AG04449 (cell line): Measurements from ENCODE around the gene SRP9.
A peak's percentile ranks its signal among the peaks of the same experiment; 100 is the strongest.

Source experiments
- CTCF ChIA-PET: fragments of 350-600 bp; formaldehyde crosslinking; extraction: SDS; loops from one replicate; lab custom pipeline; 2021; ENCODE audit warnings: antibody characterized with exemption; lab: Yijun Ruan, JAX
- POLR2A ChIA-PET: fragments of 400-600, 350-600 bp; formaldehyde crosslinking; extraction: SDS; loops from one replicate; lab custom pipeline; 2020; ENCODE audit warnings: antibody characterized with exemption, inconsistent platforms; lab: Yijun Ruan, JAX
- DNase-seq: peaks from one replicate; pipeline ENCODE4 v3.0.0-alpha.2; 2010; ENCODE audit warnings: low read depth, low spot score
- H3K4me3 ChIP-seq: 2 replicates; pipeline ENCODE4 v1.5.1; 2011; ENCODE audit warnings: low read depth, mild to moderate bottlenecking, control low read depth, low read length
- CTCF ChIP-seq: IDR thresholded peaks from one replicate; pipeline ENCODE4 v1.5.1; 2011; ENCODE audit warnings: mild to moderate bottlenecking, moderate library complexity, low read length, control low read depth, inconsistent platforms; ENCODE audit not compliant: insufficient read depth; ENCODE audit errors: missing control alignments

SRP9 gene

GRCh38 chr1:225816643-225817538 lies 39.3 kb downstream of the SRP9 start:
- CTCF ChIA-PET = no interaction called here
- no peak for TF ChIP-seq CTCF
- DNase-seq = no peak
- no peak overlapping the region for H3K4me3 ChIP-seq
- POLR2A ChIA-PET = no interaction called here

- ChIA-PET CTCF (interaction anchor here (1.3 to 1.4 kb wide), 2 partner anchors 8 to 343 kb away, joined by 4 to 5 read pairs; partner anchors contain the start of gene EPHX1), POLR2A (no interaction called here)
- no peak for TF ChIP-seq CTCF
- DNase-seq = peak; percentile 53
- H3K4me3 ChIP-seq = no peak overlapping the region
Observed at GRCh38 chr1:225817611-225818061, 40.0 kb downstream of the SRP9 start.

- DNase-seq = no peak
- TF ChIP-seq CTCF = no peak
- CTCF ChIA-PET = interaction anchor here (0.7 to 1.4 kb wide), 5 partner anchors 8 to 344 kb away, joined by 3 to 5 read pairs (median 4); partner anchors contain the start of gene EPHX1
- POLR2A ChIA-PET = interaction anchor here (0.7 kb wide), 1 partner anchor 12 kb away, joined by 5 read pairs; no protein-coding TSS in a partner anchor
- no peak overlapping the region for H3K4me3 ChIP-seq
Observed at GRCh38 chr1:225818229-225818628, 40.6 kb downstream of the SRP9 start.

GRCh38 chr1:225819346-225820192 lies 41.9 kb downstream of the SRP9 start:
- no peak for TF ChIP-seq CTCF
- DNase-seq = no peak
- ChIA-PET POLR2A (no interaction called here), CTCF (no interaction called here)
- no peak overlapping the region for H3K4me3 ChIP-seq

GRCh38 chr1:225820522-225821120 lies 43.0 kb downstream of the SRP9 start:
- CTCF ChIA-PET = no interaction called here
- POLR2A ChIA-PET = no interaction called here
- no peak for DNase-seq
- no peak overlapping the region for H3K4me3 ChIP-seq
- TF ChIP-seq CTCF = no peak
